ENCODE results near the gene TIMELESS.

DNA sequence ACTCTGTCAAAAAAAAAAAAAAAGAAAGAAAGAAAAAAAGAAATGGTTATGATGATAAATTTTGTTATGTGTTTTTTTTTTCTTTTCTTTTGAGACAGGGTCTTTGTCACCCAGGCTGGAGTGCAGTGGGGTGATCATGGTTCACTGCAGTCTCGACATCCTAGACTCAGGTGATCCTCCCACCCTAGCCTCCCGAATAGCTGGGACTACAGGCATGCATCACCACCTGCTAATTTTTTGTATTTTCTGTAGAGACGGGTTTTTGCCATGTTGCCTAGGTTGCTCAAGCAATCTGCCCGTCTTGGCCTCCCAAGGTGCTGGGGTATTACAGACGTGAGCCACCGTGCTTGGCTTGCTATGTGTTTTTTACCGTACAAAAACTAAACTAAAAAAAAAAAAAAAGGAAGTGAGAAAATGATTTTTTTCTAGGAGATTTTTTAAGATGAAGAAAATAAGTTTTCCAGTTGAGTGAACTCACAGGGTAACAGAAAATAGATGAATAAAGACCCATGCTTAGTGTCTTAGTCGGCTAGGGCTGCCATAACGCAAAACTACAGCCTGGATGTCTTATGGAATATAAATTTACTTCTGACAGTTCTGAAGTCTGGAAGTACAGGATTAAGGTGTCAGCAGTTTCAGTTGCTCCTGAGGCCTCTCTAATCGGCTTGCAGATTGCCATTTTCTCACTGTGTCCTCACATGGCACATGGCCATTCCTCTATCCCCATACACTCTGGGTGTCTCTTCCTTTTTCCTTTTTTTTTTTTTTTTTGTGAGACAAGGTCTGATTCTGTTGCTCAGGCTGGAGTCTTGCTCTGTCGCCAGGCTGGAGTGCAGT is 73.4 kb downstream of the TIMELESS start:
- TF ChIP-seq, protein P1, sequence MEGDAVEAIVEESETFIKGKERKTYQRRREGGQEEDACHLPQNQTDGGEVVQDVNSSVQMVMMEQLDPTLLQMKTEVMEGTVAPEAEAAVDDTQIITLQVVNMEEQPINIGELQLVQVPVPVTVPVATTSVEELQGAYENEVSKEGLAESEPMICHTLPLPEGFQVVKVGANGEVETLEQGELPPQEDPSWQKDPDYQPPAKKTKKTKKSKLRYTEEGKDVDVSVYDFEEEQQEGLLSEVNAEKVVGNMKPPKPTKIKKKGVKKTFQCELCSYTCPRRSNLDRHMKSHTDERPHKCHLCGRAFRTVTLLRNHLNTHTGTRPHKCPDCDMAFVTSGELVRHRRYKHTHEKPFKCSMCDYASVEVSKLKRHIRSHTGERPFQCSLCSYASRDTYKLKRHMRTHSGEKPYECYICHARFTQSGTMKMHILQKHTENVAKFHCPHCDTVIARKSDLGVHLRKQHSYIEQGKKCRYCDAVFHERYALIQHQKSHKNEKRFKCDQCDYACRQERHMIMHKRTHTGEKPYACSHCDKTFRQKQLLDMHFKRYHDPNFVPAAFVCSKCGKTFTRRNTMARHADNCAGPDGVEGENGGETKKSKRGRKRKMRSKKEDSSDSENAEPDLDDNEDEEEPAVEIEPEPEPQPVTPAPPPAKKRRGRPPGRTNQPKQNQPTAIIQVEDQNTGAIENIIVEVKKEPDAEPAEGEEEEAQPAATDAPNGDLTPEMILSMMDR (IDR thresholded peaks at IDR 0.05; ENCODE audit: poor library complexity): no peak
- TF ChIP-seq EZH2phosphoT487 (IDR thresholded peaks at IDR 0.05; ENCODE audit: low read depth, severe bottlenecking, unreplicated experiment): no peak

Measured in hepatocyte (in vitro differentiated cells).